Peyer's patch (tissue), 4 donors: ENCODE data around the gene NADK2. TPM values are rescaled to one million over a fixed set of nuclear protein-coding genes. Genes with fewer than 3 reads are reported as not detected.
"Not testable (repeated sequence)": the region's sequence is repeated elsewhere in the genome, so short reads cannot be mapped to it uniquely, and the experiment has no call there.

Experiments used
- DNase-seq, 3 donors: peaks; one replicate each; pipeline ENCODE4 v3.0.0-alpha.2; 2017 to 2019
- H3K27ac ChIP-seq, 4 donors: fragments of 200-600 bp; sonication (generic); one replicate each; pipeline ENCODE4 v1.5.1; 2016 to 2019
- H3K27me3 ChIP-seq, 2 donors: fragments of 200-600 bp; sonication (generic); one replicate each; pipeline ENCODE4 v1.5.1; 2019
- H3K36me3 ChIP-seq, 3 donors: fragments of 200-600 bp; sonication (generic); one replicate each; pipeline ENCODE4 v1.5.1; 2016 to 2019
- H3K4me1 ChIP-seq, 4 donors: fragments of 200-600 bp; sonication (generic); one replicate each; pipeline ENCODE4 v1.5.1; 2016 to 2019
- H3K4me3 ChIP-seq, 4 donors: fragments of 200-600 bp; sonication (generic); 1 replicate in 3 of 4; 2 replicates in 1 of 4; pipeline ENCODE4 v1.5.1; 2016 to 2019; ENCODE audit warnings: mild to moderate bottlenecking in 1 of 4
- H3K9me3 ChIP-seq, 4 donors: fragments of 200-600 bp; sonication (generic); one replicate each; pipeline ENCODE4 v1.5.1; 2016 to 2019; ENCODE audit warnings: mild to moderate bottlenecking in 1 of 4
- POLR2A ChIP-seq, 2 donors: fragments of 450-650 bp; IDR thresholded peaks; one replicate each; pipeline ENCODE4 v1.5.1; 2017; ENCODE audit warnings: antibody characterized with exemption in 2 of 2, mild to moderate bottlenecking in 2 of 2, moderate library complexity in 2 of 2
- total RNA-seq, 4 donors: library from RNA; depleted of rRNA; stranded (reverse); fragments of >200 nt; gene quantifications; one replicate each; pipeline ENCODE4 v1.1.0, GENCODE V29; 2016
- TF ChIP-seq, protein P1 (sequence below), 6 experiments: fragments of 450-650 bp in 4 of 6; fragments of 200-600 bp in 2 of 6; sonication (generic) in 1 of 6; IDR thresholded peaks; one replicate each; pipeline ENCODE4 v1.5.1; 2017 to 2019; ENCODE audit warnings: antibody characterized with exemption in 6 of 6, mild to moderate bottlenecking in 3 of 6, moderate library complexity in 1 of 6

The NADK2 gene
- total RNA-seq, 4 donors from 2014 or later: 5.8 to 30.0 (median 17.4) TPM

DNA sequence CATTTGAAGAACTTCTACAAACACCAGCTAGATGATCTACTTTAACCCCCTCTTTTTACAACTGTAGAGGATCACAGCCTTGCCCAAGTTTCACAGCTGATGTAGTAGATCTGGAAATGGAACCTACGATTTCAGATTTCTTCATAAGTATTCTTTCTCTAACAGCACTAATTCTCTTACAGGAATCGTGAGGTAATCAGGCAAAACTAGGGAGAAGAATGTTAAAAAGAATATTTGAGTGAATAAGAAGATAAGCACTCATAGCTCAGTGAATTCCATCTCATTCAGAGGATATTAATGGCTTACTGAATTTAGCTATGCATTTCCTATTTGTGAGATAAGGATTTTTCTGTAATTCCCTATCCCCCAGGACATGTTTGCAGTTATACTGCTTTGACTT lies 42.1 kb downstream of the NADK2 start:
- Histone ChIP-seq H3K36me3 (peaks cover 0 to 44% (median 0%) of the 10 kb centered on the region in 3 donors), H3K27me3 (no peaks in the 10 kb centered on the region), H3K4me3 (no peak overlapping the region), H3K9me3 (no peaks in the 10 kb centered on the region), H3K4me1 (no peaks in the 10 kb centered on the region), H3K27ac (no peak overlapping the region)
- TF ChIP-seq, protein P1, sequence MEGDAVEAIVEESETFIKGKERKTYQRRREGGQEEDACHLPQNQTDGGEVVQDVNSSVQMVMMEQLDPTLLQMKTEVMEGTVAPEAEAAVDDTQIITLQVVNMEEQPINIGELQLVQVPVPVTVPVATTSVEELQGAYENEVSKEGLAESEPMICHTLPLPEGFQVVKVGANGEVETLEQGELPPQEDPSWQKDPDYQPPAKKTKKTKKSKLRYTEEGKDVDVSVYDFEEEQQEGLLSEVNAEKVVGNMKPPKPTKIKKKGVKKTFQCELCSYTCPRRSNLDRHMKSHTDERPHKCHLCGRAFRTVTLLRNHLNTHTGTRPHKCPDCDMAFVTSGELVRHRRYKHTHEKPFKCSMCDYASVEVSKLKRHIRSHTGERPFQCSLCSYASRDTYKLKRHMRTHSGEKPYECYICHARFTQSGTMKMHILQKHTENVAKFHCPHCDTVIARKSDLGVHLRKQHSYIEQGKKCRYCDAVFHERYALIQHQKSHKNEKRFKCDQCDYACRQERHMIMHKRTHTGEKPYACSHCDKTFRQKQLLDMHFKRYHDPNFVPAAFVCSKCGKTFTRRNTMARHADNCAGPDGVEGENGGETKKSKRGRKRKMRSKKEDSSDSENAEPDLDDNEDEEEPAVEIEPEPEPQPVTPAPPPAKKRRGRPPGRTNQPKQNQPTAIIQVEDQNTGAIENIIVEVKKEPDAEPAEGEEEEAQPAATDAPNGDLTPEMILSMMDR (IDR thresholded peaks at IDR 0.05): no peak
- TF ChIP-seq POLR2A (IDR thresholded peaks at IDR 0.05): no peak
- DNase-seq: no peak

DNA sequence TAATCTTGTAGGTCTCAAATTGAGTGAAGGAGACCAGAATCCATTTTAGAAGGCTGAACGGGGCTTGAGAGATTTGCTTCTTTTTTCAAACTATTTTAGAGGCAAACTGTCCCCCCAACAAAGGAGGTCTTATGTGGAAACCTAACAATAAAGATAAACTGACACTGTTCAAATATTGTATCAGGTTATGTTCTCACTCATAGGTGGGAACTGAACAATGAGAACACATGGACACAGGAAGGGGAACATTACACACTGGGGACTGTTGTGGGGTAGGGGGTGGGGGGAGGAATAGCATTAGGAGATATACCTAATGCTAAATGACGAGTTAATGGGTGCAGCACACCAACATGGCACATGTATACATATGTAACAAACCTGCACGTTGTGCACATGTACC lies 42.9 kb downstream of the NADK2 start:
- H3K27ac ChIP-seq, H3K9me3 ChIP-seq, H3K4me3 ChIP-seq, H3K27me3 ChIP-seq, H3K4me1 ChIP-seq, DNase-seq: not testable (repeated sequence)
- peaks cover 0 to 49% (median 0%) of the 10 kb centered on the region in 3 donors for H3K36me3 ChIP-seq

DNA sequence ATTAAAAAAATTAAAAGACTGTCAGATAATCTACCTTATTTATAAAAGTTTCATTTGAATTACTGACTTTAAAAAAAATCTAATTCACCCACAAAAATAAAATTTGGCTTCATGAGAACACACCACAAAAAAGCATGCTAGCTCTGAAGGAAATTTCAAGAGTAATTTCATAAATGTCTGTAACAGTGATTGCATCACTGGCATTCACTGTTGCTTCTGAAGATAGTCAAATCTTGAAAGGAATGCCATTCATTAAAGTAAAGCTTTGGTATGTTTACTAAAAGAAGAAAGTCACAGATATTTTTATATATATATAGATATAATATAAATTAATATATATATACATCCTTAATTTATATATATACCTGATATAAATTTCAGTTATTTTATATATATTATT lies 43.4 kb downstream of the NADK2 start:
- Histone ChIP-seq H3K36me3 (peaks cover 0 to 44% (median 0%) of the 10 kb centered on the region in 3 donors), H3K9me3 (no peaks in the 10 kb centered on the region), H3K4me3 (no peak overlapping the region), H3K4me1 (no peaks in the 10 kb centered on the region), H3K27ac (no peak overlapping the region), H3K27me3 (no peaks in the 10 kb centered on the region)
- no peak for DNase-seq
- TF ChIP-seq POLR2A (IDR thresholded peaks at IDR 0.05): no peak
- TF ChIP-seq, protein P1 (IDR thresholded peaks at IDR 0.05): no peak

DNA sequence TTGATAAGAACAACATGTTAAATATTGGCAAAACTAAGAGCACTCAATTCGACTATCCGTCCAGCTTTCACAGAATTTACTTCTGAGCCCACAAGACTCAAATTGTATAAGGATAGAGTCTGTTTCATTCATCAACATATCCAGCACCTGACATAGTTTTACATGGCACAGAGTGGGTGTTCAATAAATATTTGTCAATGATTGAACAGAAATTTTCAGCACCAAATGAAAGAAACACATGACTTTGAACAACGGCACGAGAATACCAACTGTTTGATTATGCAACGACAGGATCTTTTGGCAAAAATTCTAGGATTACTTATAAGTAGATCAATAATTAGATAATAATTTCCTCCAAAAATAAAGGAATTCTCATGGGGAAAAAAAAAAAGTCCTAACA lies 48.0 kb downstream of the NADK2 start:
- no peaks in the 10 kb centered on the region for H3K27me3 ChIP-seq
- TF ChIP-seq, protein P1 (IDR thresholded peaks at IDR 0.05): no peak
- no peak for TF ChIP-seq POLR2A (IDR thresholded peaks at IDR 0.05)
- H3K36me3 ChIP-seq: peaks cover 0 to 36% (median 0%) of the 10 kb centered on the region in 3 donors
- peaks cover 0 to 10% (median 0%) of the 10 kb centered on the region in 4 donors for H3K9me3 ChIP-seq
- H3K27ac ChIP-seq: no peak overlapping the region
- DNase-seq: no peak
- H3K4me1 ChIP-seq: no peaks in the 10 kb centered on the region
- no peak overlapping the region for H3K4me3 ChIP-seq

DNA sequence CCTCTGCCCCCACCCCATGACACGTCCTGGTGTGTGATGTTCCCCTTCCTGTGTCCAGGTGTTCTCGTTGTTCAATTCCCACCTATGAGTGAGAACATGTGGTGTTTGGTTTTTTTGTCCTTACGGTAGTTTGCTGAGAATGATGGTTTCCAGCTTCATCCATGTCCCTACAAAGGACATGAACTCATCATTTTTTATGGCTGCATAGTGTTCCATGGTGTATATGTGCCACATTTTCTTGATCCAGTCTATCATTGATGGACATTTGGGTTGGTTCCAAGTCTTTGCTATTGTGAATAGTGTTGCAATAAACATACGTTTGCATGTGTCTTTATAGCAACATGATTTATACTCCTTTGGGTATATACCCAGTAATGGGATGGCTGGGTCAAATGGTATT lies 57.3 kb downstream of the NADK2 start:
- DNase-seq: not testable (repeated sequence)

DNA sequence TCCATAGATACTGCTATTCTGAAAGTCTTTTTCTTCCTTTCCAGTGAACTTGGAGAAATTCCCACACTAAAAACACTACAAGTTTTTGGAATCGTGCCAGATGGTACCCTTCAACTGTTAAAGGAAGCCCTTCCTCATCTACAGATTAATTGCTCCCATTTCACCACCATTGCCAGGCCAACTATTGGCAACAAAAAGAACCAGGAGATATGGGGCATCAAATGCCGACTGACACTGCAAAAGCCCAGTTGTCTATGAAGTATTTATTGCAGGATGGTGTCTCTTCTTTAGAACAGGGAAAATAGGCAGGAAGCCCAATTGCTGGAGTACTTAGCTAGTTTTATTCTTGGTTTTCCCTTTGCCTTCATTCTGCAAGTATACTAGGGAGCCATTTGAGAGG lies 60.0 kb downstream of the NADK2 start:
- H3K27me3 ChIP-seq: no peaks in the 10 kb centered on the region
- no peak overlapping the region for H3K27ac ChIP-seq
- no peaks in the 10 kb centered on the region for H3K9me3 ChIP-seq
- no peak overlapping the region for H3K4me3 ChIP-seq
- TF ChIP-seq, protein P1 (IDR thresholded peaks at IDR 0.05): no peak
- TF ChIP-seq POLR2A (IDR thresholded peaks at IDR 0.05): no peak
- H3K4me1 ChIP-seq: no peaks in the 10 kb centered on the region
- no peak for DNase-seq
- peaks cover 0 to 9% (median 0%) of the 10 kb centered on the region in 3 donors for H3K36me3 ChIP-seq

More for the DNA sequence above, 57.3 kb downstream of the NADK2 start:
- not testable (repeated sequence) for H3K4me1 ChIP-seq, H3K4me3 ChIP-seq, H3K36me3 ChIP-seq, H3K27ac ChIP-seq, H3K9me3 ChIP-seq, H3K27me3 ChIP-seq
